Activated CD4-positive, alpha-beta memory T cell treated with anti-CD3 and anti-CD28 coated beads for 36 hours (primary cell): ENCODE results near the gene VPS26C. TPM values are rescaled to one million over a fixed set of nuclear protein-coding genes. Genes with fewer than 3 reads are reported as not detected.
"Not testable (repeated sequence)": the region's sequence is repeated elsewhere in the genome, so short reads cannot be mapped to it uniquely, and the experiment has no call there.

Experiments used
- CTCF ChIA-PET: fragments of 350-600 bp; sonication (Branson Sonifier 250); formaldehyde crosslinking; loops from one replicate; lab custom pipeline; 2021; ENCODE audit warnings: antibody characterized with exemption, inconsistent platforms; lab: Charles Lee
- POLR2A ChIA-PET: fragments of 350-600 bp; sonication (Branson Sonifier 250); formaldehyde crosslinking; loops from one replicate; lab custom pipeline; 2021; ENCODE audit warnings: antibody characterized with exemption; lab: Charles Lee
- DNase-seq: peaks from one replicate; pipeline ENCODE4 v3.0.0-alpha.2; 2020
- H3K27ac Mint-ChIP-seq: one replicate; pipeline ENCODE4 v1.8.0; 2021; ENCODE audit warnings: mixed read lengths
- H3K27me3 Mint-ChIP-seq: one replicate; pipeline ENCODE4 v1.8.0; 2021; ENCODE audit warnings: mixed read lengths
- H3K36me3 Mint-ChIP-seq: one replicate; pipeline ENCODE4 v1.8.0; 2021; ENCODE audit warnings: mixed read lengths
- H3K4me1 Mint-ChIP-seq: one replicate; pipeline ENCODE4 v1.8.0; 2021; ENCODE audit warnings: low read depth, mixed read lengths
- H3K4me3 Mint-ChIP-seq: one replicate; pipeline ENCODE4 v1.8.0; 2021; ENCODE audit warnings: mild to moderate bottlenecking, mixed read lengths
- H3K9me3 Mint-ChIP-seq: one replicate; pipeline ENCODE4 v1.8.0; 2021; ENCODE audit warnings: mixed read lengths
- intact Hi-C: fragments of 100-400 bp; cut with micrococcal nuclease; formaldehyde crosslinking; loops from one replicate; pipeline ENCODE4 v1.15.1; 2023
- total RNA-seq, 2 experiments: library from RNA; stranded (reverse); gene quantifications; one replicate each; pipeline ENCODE4 v1.2.3, GENCODE V29; 2021

VPS26C gene
- total RNA-seq, 2 experiments from 2014 or later: 50.3 to 57.2 TPM

GRCh38 chr21:37224861-37225839 lies 42.0 kb downstream of the VPS26C start:
- peaks cover 32% of the 10 kb centered on the region for H3K4me1 Mint-ChIP-seq

GRCh38 chr21:37223804-37224345 lies 43.3 kb downstream of the VPS26C start:
- no peak overlapping the region for H3K27ac Mint-ChIP-seq
- ChIA-PET CTCF (interaction anchor here (1.2 kb wide), 1 partner anchor 340 kb away, joined by 5 read pairs; no protein-coding TSS in a partner anchor), POLR2A (interaction anchor here (0.6 kb wide), 1 partner anchor 21 kb away, joined by 3 read pairs; no protein-coding TSS in a partner anchor)
- intact Hi-C loops: loop anchor here (10.0 kb wide), 1 partner anchor 341 kb away; no protein-coding TSS in a partner anchor
- no peak overlapping the region for H3K4me3 Mint-ChIP-seq
- peaks cover 39% of the 10 kb centered on the region for H3K4me1 Mint-ChIP-seq
- no peak for DNase-seq
- no peaks in the 10 kb centered on the region for H3K27me3 Mint-ChIP-seq
- H3K9me3 Mint-ChIP-seq: peaks cover 2% of the 10 kb centered on the region
- peaks cover 42% of the 10 kb centered on the region for H3K36me3 Mint-ChIP-seq

More at GRCh38 chr21:37224861-37225839, 42.0 kb downstream of the VPS26C start:
- Mint-ChIP-seq H3K27me3 (no peaks in the 10 kb centered on the region), H3K27ac (peak overlapping the region; percentile 77), H3K4me3 (no peak overlapping the region), H3K36me3 (peaks cover 44% of the 10 kb centered on the region), H3K9me3 (peaks cover 2% of the 10 kb centered on the region)
- intact Hi-C loops: loop anchor here (10.0 kb wide), 1 partner anchor 340 kb away; no protein-coding TSS in a partner anchor
- POLR2A ChIA-PET: interaction anchor here (0.6 kb wide), 1 partner anchor 23 kb away, joined by 3 read pairs; no protein-coding TSS in a partner anchor
- CTCF ChIA-PET: no interaction called here
- peak; percentile 74 for DNase-seq

- H3K27me3 Mint-ChIP-seq, CTCF ChIA-PET, POLR2A ChIA-PET, H3K9me3 Mint-ChIP-seq, DNase-seq: not testable (repeated sequence)
- intact Hi-C loops: loop anchor here (10.0 kb wide), 1 partner anchor 343 kb away; no protein-coding TSS in a partner anchor
- H3K27ac Mint-ChIP-seq: peak overlapping the region; percentile 58
- H3K4me3 Mint-ChIP-seq: peak overlapping the region; percentile 46
- peaks cover 34% of the 10 kb centered on the region for H3K36me3 Mint-ChIP-seq
- H3K4me1 Mint-ChIP-seq: peaks cover 39% of the 10 kb centered on the region
Measured at GRCh38 chr21:37222248-37222647, 44.9 kb downstream of the VPS26C start.

- peaks cover 36% of the 10 kb centered on the region for H3K4me1 Mint-ChIP-seq
- H3K27me3 Mint-ChIP-seq: no peaks in the 10 kb centered on the region
- POLR2A ChIA-PET: interaction anchor here (1.1 to 2.0 kb wide), 6 partner anchors 13 to 343 kb away, joined by 4 to 8 read pairs (median 8); partner anchors contain the start of genes DYRK1A and VPS26C
- CTCF ChIA-PET: interaction anchor here (0.8 to 1.1 kb wide), 6 partner anchors 8 to 344 kb away, joined by 3 to 5 read pairs (median 4); partner anchors contain the start of genes DYRK1A and VPS26C
- peaks cover 2% of the 10 kb centered on the region for H3K9me3 Mint-ChIP-seq
- H3K27ac Mint-ChIP-seq: peak overlapping the region; percentile 96
- intact Hi-C loops: loop anchor here (1.0 to 10.0 kb wide), 5 partner anchors 38 to 344 kb away; partner anchors contain the start of genes DYRK1A, PIGP, TTC3 and VPS26C
- DNase-seq: peak; percentile 97
- peak overlapping the region; percentile 86 for H3K4me3 Mint-ChIP-seq
- peaks cover 27% of the 10 kb centered on the region for H3K36me3 Mint-ChIP-seq
Measured at GRCh38 chr21:37220981-37221664, 46.0 kb downstream of the VPS26C start.

GRCh38 chr21:37220433-37220980 lies 46.6 kb downstream of the VPS26C start:
- H3K4me3 Mint-ChIP-seq: peak overlapping the region; percentile 86
- POLR2A ChIA-PET: interaction anchor here (1.1 to 2.0 kb wide), 6 partner anchors 13 to 343 kb away, joined by 4 to 8 read pairs (median 8); partner anchors contain the start of genes DYRK1A and VPS26C
- intact Hi-C loops: loop anchor here (2.0 to 10.0 kb wide), 3 partner anchors 38 to 344 kb away; partner anchors contain the start of genes PIGP and TTC3
- H3K4me1 Mint-ChIP-seq: peaks cover 31% of the 10 kb centered on the region
- peaks cover 23% of the 10 kb centered on the region for H3K36me3 Mint-ChIP-seq
- peak; percentile 49 for DNase-seq
- H3K9me3 Mint-ChIP-seq: peaks cover 2% of the 10 kb centered on the region
- H3K27me3 Mint-ChIP-seq: no peaks in the 10 kb centered on the region
- CTCF ChIA-PET: interaction anchor here (0.8 to 1.1 kb wide), 6 partner anchors 9 to 345 kb away, joined by 3 to 5 read pairs (median 4); partner anchors contain the start of genes DYRK1A and VPS26C
- H3K27ac Mint-ChIP-seq: peak overlapping the region; percentile 96

GRCh38 chr21:37219761-37220432 lies 47.2 kb downstream of the VPS26C start:
- intact Hi-C loops: loop anchor here (2.0 to 10.0 kb wide), 3 partner anchors 39 to 345 kb away; partner anchors contain the start of genes PIGP and TTC3
- Mint-ChIP-seq H3K9me3 (peaks cover 2% of the 10 kb centered on the region), H3K27ac (peak overlapping the region; percentile 96), H3K4me1 (peaks cover 25% of the 10 kb centered on the region), H3K36me3 (peaks cover 18% of the 10 kb centered on the region), H3K27me3 (no peaks in the 10 kb centered on the region), H3K4me3 (peak overlapping the region; percentile 86)
- ChIA-PET CTCF (no interaction called here), POLR2A (interaction anchor here (1.1 to 2.0 kb wide), 3 partner anchors 12 to 146 kb away, joined by 8 read pairs; partner anchors contain the start of gene DYRK1A)
- peak; percentile 27 for DNase-seq

GRCh38 chr21:37214952-37215351 lies 52.2 kb downstream of the VPS26C start:
- Mint-ChIP-seq H3K36me3 (peaks cover 1% of the 10 kb centered on the region), H3K4me3 (no peak overlapping the region), H3K4me1 (peaks cover 5% of the 10 kb centered on the region), H3K27ac (no peak overlapping the region), H3K27me3 (no peaks in the 10 kb centered on the region), H3K9me3 (peaks cover 7% of the 10 kb centered on the region)
- DNase-seq: no peak
- ChIA-PET POLR2A (no interaction called here), CTCF (no interaction called here)
- intact Hi-C loops: no loop called here

- H3K4me1 Mint-ChIP-seq: peaks cover 12% of the 10 kb centered on the region
- no peak for DNase-seq
Measured at GRCh38 chr21:37210799-37211198, 56.3 kb downstream of the VPS26C start.

GRCh38 chr21:37210130-37210529 lies 57.0 kb downstream of the VPS26C start:
- no peak for DNase-seq
- ChIA-PET CTCF (no interaction called here), POLR2A (no interaction called here)
- Mint-ChIP-seq H3K4me1 (peaks cover 12% of the 10 kb centered on the region), H3K9me3 (peaks cover 7% of the 10 kb centered on the region), H3K36me3 (peaks cover 1% of the 10 kb centered on the region), H3K27ac (no peak overlapping the region), H3K27me3 (no peaks in the 10 kb centered on the region), H3K4me3 (no peak overlapping the region)
- intact Hi-C loops: no loop called here

More at GRCh38 chr21:37210799-37211198, 56.3 kb downstream of the VPS26C start:
- Mint-ChIP-seq H3K27ac (no peak overlapping the region), H3K4me3 (no peak overlapping the region), H3K9me3 (peaks cover 7% of the 10 kb centered on the region), H3K27me3 (no peaks in the 10 kb centered on the region), H3K36me3 (peaks cover 1% of the 10 kb centered on the region)
- ChIA-PET POLR2A (no interaction called here), CTCF (no interaction called here)
- intact Hi-C loops: no loop called here

GRCh38 chr21:37208741-37209225 lies 58.4 kb downstream of the VPS26C start:
- no peaks in the 10 kb centered on the region for H3K27me3 Mint-ChIP-seq
- DNase-seq: no peak
- CTCF ChIA-PET: no interaction called here
- intact Hi-C loops: no loop called here
- POLR2A ChIA-PET: interaction anchor here (1.6 kb wide), 1 partner anchor 12 kb away, joined by 8 read pairs; no protein-coding TSS in a partner anchor
- H3K27ac Mint-ChIP-seq: no peak overlapping the region
- peaks cover 4% of the 10 kb centered on the region for H3K36me3 Mint-ChIP-seq
- peaks cover 12% of the 10 kb centered on the region for H3K4me1 Mint-ChIP-seq
- H3K9me3 Mint-ChIP-seq: peaks cover 7% of the 10 kb centered on the region
- H3K4me3 Mint-ChIP-seq: no peak overlapping the region
